HuH-7.5 (cell line): ENCODE results near the gene CREB5.

Experiments used
- DNase-seq: peaks from one replicate; pipeline ENCODE4 v3.0.0; 2011; ENCODE audit warnings: low spot score

Gene CREB5

DNA sequence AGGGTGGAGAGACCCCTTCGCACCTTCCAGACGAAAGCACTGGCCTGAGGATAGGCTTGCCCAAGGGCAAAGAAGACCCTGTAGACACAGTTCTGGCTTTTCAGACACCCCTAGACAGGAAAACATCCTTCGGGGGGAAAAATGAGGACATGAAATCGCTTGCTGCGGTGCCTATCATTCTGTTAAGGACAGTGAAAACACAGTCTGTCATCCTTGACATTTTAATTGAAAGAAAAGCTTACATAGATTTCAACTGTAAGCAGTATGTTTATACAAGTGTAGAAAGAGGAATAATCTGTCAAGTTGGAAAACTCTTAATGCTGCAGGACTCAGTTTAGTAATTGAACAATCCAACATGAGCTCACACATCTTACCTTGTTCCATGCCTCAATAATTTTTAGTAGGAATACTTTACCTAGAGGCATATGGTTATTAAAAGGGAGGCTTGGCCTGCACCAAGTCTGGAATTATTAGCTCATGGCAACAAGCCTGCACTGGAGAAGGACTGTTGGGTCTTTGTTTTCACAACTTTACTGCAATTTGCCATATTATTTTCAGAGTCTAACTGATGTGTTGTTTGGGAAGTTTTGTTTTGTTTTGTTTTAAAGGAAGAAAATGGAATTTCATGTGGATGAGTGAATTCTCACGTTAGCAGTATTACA, 302.3 kb downstream of the CREB5 start:
- no peak for DNase-seq

- no peak for DNase-seq
Observed at GRCh38 chr7:28717445-28718054, 305.2 kb downstream of the CREB5 start.

DNA sequence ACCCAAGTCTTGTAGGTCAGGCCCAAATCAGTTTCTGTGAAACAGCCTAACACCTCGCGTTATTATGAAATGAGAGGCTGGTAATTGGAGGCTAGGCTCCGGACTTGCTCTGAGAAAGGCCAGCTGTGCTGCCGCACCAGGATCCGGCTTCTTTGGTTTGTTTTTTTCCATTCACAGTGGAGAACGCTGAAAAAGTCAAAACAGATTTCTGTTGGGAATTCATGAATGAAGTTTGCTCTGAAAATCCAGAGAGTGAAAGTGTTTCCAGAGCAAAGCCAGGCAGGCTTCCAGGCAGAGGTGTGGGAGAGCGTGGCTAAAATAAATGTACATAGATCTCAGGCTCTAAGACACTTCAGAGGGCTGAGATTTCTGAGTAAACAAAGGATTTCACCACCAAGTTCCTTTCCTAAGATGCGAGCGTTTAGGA, 305.8 kb downstream of the CREB5 start:
- no peak for DNase-seq

DNA sequence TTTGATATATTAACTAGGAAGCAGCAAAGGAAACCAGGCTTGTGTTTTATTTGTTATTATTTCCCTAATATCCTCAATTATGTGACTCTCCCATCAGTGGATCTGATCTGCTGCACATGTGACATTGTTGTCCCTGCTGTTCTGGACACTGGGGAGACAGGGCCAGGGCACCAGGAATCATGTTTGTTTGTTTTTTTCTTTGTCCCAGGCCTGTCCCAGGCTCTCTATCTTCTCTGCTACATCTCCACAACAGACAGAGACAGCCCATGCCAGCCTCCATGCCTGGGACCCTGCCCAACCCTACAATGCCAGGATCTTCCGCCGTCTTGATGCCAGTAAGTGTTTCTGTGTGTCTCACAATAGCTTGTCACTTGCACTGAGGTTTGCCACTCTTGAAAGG, 306.2 kb downstream of the CREB5 start:
- no peak for DNase-seq

- DNase-seq = no peak
Observed at GRCh38 chr7:28722684-28723083, 310.4 kb downstream of the CREB5 start.

- no peak for DNase-seq
Observed at GRCh38 chr7:28723336-28723735, 311.0 kb downstream of the CREB5 start.

- DNase-seq = no peak
Observed at GRCh38 chr7:28724563-28724962, 312.2 kb downstream of the CREB5 start.

DNA sequence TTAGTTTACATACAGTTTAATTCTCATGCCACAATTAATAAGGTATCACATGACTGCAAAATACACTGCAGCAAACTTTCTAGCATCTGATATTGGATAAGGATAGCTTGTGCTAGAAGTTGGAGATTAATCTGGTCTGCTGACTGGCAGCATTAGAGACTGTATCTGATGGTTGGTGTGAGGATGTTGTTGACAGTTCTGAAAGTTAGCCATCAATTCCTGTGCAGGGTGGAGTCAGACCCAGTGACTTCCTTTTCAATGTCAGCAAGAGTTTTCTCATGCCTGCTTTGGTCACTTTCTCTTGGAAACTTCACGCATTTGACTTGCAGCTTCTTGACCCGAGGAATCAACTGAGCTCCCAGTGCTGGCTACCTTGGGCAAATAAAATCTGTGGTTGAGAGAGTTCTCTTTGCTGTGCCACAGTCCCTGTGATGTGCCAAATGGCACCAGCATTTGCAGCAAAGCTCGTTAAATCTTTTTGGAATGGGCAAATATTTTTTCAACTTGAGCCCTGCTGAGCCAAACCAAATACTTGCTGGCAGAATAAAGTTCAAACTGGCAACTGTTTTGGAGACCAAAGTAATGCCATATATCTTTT, 312.8 kb downstream of the CREB5 start:
- DNase-seq = no peak

- DNase-seq = no peak
Observed at GRCh38 chr7:28725911-28726310, 313.6 kb downstream of the CREB5 start.

DNA sequence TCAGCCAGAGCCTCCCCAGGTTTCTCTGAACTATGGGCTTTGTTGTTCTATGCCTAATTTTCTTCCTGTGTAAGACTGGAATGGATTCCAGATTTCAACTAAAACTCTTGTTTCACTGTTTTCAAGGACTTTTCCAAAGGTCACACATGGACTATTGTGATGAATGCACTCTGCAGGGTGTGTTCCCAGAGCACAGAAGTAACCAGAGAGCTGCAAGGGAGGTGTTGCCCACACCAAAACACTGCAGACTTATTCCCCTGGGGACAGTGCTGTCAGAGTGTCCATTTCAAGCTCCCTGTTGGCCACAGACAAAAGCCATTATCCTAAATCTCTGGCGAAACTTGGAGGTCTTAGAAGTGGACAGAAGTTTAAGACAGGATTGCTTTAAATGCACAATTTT, 314.2 kb downstream of the CREB5 start:
- no peak for DNase-seq

- DNase-seq = peak; percentile 16
Observed at GRCh38 chr7:28729281-28729680, 317.0 kb downstream of the CREB5 start.

GRCh38 chr7:28729727-28730126, 317.4 kb downstream of the CREB5 start:
- no peak for DNase-seq

GRCh38 chr7:28731092-28731658, 318.9 kb downstream of the CREB5 start:
- DNase-seq = no peak

GRCh38 chr7:28732071-28732869, 320.0 kb downstream of the CREB5 start:
- DNase-seq = no peak

GRCh38 chr7:28733035-28733434, 320.7 kb downstream of the CREB5 start:
- DNase-seq = no peak

- DNase-seq = no peak
Observed at GRCh38 chr7:28738412-28738811, 326.1 kb downstream of the CREB5 start.

GRCh38 chr7:28739128-28739527, 326.8 kb downstream of the CREB5 start:
- no peak for DNase-seq

GRCh38 chr7:28739826-28740225, 327.5 kb downstream of the CREB5 start:
- no peak for DNase-seq

- DNase-seq = no peak
Observed at GRCh38 chr7:28744951-28745350, 332.6 kb downstream of the CREB5 start.

DNA sequence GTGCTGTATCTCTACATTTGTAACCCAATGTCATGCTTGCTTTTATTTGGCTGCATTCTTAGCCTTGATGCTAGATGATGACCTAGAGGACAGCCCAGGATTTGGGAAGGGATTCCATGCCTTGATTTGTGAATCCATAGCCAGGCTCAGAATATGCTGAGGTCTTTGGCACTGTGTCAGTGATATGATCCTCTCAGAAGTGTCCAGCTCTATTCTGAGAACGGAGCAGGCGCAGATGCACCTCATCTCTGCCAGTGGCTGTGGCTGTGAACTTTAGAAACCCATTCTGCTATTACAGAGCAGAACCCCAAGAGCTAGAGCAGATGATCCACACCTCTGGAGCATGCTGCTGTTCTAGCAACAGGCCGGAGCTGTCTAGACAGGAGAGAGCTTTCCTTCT, 333.0 kb downstream of the CREB5 start:
- no peak for DNase-seq

DNA sequence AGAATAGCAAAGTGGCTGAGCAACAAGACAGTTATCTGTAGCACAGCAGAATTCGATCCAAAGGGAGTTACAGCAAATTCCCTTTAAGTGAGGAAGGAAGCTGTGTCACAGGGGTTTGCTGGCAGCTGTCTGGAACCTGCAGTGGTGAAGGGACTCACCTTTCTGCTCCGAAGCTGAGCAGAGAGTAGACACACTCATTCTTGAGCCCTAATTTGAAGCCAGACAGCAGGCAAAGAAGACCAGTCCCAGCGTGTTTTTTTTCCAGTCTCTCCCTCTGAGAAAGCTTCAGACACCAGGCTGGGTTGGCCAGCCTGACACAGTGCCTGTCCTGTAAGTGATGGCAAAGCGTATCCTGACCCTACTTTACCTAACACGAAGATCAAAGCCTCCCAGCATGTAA, 335.1 kb downstream of the CREB5 start:
- no peak for DNase-seq

DNA sequence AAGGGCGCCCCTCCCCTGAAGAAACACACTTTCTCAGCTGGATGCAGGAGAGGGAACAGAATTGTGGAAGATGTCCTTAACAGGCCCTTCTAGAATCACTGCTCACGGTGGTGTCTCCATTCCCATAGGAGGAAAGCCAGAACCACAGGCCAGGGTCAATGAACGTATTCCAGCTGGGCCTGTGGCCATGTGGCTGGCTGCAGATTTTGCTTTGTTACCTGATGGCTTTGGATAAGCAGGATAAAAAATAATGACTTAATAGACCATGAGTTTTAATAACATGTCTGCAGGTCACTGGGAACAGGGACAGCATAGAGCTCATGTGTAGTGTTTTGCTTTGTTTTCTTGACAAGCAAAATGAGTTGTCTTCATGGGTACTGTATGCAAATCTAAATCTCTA, 335.5 kb downstream of the CREB5 start:
- no peak for DNase-seq

DNA sequence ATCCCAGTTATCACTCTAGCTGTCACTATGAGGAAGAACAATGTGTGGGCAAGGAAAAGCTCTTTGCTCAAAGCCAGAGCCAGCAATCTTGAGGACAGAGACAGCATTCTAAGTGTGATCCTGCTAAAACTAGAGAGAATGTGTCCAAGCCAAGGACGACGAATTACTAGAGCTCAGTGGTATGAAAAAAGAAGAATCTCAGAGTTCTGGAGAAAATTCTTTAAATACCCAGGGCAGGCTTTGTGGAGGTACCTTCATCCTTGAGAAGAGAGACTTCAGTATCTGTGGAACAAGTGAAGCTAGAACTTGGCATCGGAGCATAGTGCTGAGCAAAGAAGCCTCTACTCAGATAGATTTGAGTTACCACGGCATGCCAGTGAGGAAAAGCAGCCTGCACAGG, 336.0 kb downstream of the CREB5 start:
- no peak for DNase-seq
